A549 (cell line): ENCODE results near the gene ZNF827. TPM values are rescaled to one million over a fixed set of nuclear protein-coding genes. Genes with fewer than 3 reads are reported as not detected.

Source experiments
- ATAC-seq, 2 experiments: fragments of 200-7000 bp in 1 of 2; fragments of >200 bp in 1 of 2; cut with Nextera tagmentation in 1 of 2; cut with Tn5 transposase in 1 of 2; 3 replicates each; pipeline versions ENCODE4 v1.8.0 to v1.9.1; 2018 to 2020; ENCODE audit warnings: mild to moderate bottlenecking in 1 of 2, moderate library complexity in 1 of 2
- CTCF ChIA-PET: fragments of 300-600 bp; sonication (Branson Sonifier 250); formaldehyde crosslinking; extraction: SDS; loops from one replicate; lab custom pipeline; 2021; ENCODE audit warnings: antibody characterized with exemption, inconsistent platforms; lab: Yijun Ruan, JAX
- POLR2A ChIA-PET: fragments of 350-600 bp; formaldehyde crosslinking; extraction: SDS; loops from one replicate; lab custom pipeline; 2021; ENCODE audit warnings: antibody characterized with exemption, inconsistent platforms; lab: Yijun Ruan, JAX
- DNase-seq, 2 experiments: peaks; one replicate each; pipeline versions ENCODE4 v3.0.0 to v3.0.0-alpha.2; 2011 to 2016; ENCODE audit warnings: low read depth in 1 of 2, low spot score in 1 of 2
- FAIRE-seq: peaks from 2 replicates; lab custom pipeline; 2011; peaks lifted over from hg19 to GRCh38; lab: Jason Lieb, UNC
- H3K27ac ChIP-seq, 2 experiments: fragments of >200 bp; sonication (Bioruptor Twin); formaldehyde crosslinking; 3 replicates each; pipeline ENCODE4 v1.5.1; 2016 to 2017
- H3K4me1 ChIP-seq: fragments of >200 bp; sonication (Bioruptor Twin); formaldehyde crosslinking; 3 replicates; pipeline ENCODE4 v1.6.1; 2016
- H3K4me2 ChIP-seq: fragments of >200 bp; sonication (Bioruptor Twin); formaldehyde crosslinking; 3 replicates; pipeline ENCODE4 v1.6.1; 2016
- H3K4me3 ChIP-seq: fragments of >200 bp; sonication (Bioruptor Twin); formaldehyde crosslinking; 3 replicates; pipeline ENCODE4 v1.5.1; 2016
- H3K9me3 ChIP-seq: fragments of >200 bp; sonication (Bioruptor Twin); formaldehyde crosslinking; 3 replicates; pipeline ENCODE4 v1.6.1; 2016
- BCL3 ChIP-seq: fragments of >200 bp; sonication (Bioruptor Twin); formaldehyde crosslinking; IDR thresholded peaks from 3 replicates; pipeline ENCODE4 v1.6.1; 2016
- CBX2 ChIP-seq: fragments of 200-600 bp; sonication (generic); IDR thresholded peaks from 2 replicates; pipeline ENCODE4 v1.6.1; 2016; ENCODE audit warnings: low read depth, mild to moderate bottlenecking, borderline replicate concordance
- CEBPB ChIP-seq, 2 experiments: fragments of >200 bp in 1 of 2; sonication (Bioruptor Twin) in 1 of 2; formaldehyde crosslinking in 1 of 2; IDR thresholded peaks; 2 replicates each; pipeline ENCODE4 v1.6.1; 2012 to 2016
- CHD4 ChIP-seq: fragments of 200-600 bp; sonication (generic); IDR thresholded peaks from 2 replicates; pipeline ENCODE4 v1.6.1; 2016; ENCODE audit warnings: antibody characterized with exemption, mild to moderate bottlenecking, borderline replicate concordance
- E2F6 ChIP-seq: IDR thresholded peaks from 2 replicates; pipeline ENCODE4 v1.6.1; 2012; ENCODE audit warnings: low read depth, borderline replicate concordance
- EP300 ChIP-seq, 2 experiments: fragments of >200 bp; sonication (Bioruptor Twin); formaldehyde crosslinking; IDR thresholded peaks; 2 replicates in 1 of 2; 3 replicates in 1 of 2; pipeline ENCODE4 v1.6.1; 2016 to 2017
- FOSB ChIP-seq: fragments of 250-450 bp; sonication (Bioruptor Pico); IDR thresholded peaks from 2 replicates; pipeline ENCODE4 v1.5.0; 2020; ENCODE audit warnings: mild to moderate bottlenecking, moderate library complexity
- FOSL2 ChIP-seq, 2 experiments: fragments of 450-650 bp in 1 of 2; fragments of >200 bp in 1 of 2; sonication (Bioruptor Twin) in 1 of 2; formaldehyde crosslinking; IDR thresholded peaks; 2 replicates each; pipeline versions ENCODE4 v1.5.0 to v1.6.1; 2016 to 2020; ENCODE audit warnings: mild to moderate bottlenecking in 1 of 2, moderate library complexity in 1 of 2
- FOXS1 ChIP-seq: fragments of 250-450 bp; sonication (Bioruptor Pico); IDR thresholded peaks from 2 replicates; pipeline ENCODE4 v1.5.0; 2020; ENCODE audit warnings: mild to moderate bottlenecking, moderate library complexity
- HDAC2 ChIP-seq: fragments of 200-600 bp; sonication (generic); IDR thresholded peaks from 2 replicates; pipeline ENCODE4 v1.6.1; 2016
- HES2 ChIP-seq: fragments of >200 bp; sonication (Bioruptor Twin); formaldehyde crosslinking; IDR thresholded peaks from 2 replicates; pipeline ENCODE4 v1.6.1; 2016
- HOXB13 ChIP-seq: fragments of 250-450 bp; sonication (Bioruptor Pico); IDR thresholded peaks from 2 replicates; pipeline ENCODE4 v1.5.0; 2020; ENCODE audit warnings: low read depth, mild to moderate bottlenecking, moderate library complexity
- HOXB5 ChIP-seq: fragments of 250-450 bp; sonication (Bioruptor Pico); IDR thresholded peaks from 2 replicates; pipeline ENCODE4 v1.5.0; 2020; ENCODE audit warnings: mild to moderate bottlenecking, moderate library complexity
- KDM1A ChIP-seq: fragments of 200-600 bp; sonication (generic); IDR thresholded peaks from 2 replicates; pipeline ENCODE4 v1.6.1; 2016; ENCODE audit warnings: low read depth, mild to moderate bottlenecking
- MYC ChIP-seq: IDR thresholded peaks from 2 replicates; pipeline ENCODE4 v1.6.1; 2012; ENCODE audit warnings: mild to moderate bottlenecking, inconsistent platforms, low read length, improper control_type of control experiment, borderline replicate concordance
- PBX3 ChIP-seq: IDR thresholded peaks from 2 replicates; pipeline ENCODE4 v1.6.1; 2012
- PHF8 ChIP-seq: fragments of 200-600 bp; sonication (generic); IDR thresholded peaks from 2 replicates; pipeline ENCODE4 v1.6.1; 2016; ENCODE audit warnings: low read depth, mild to moderate bottlenecking, antibody characterized with exemption, moderate library complexity, borderline replicate concordance
- POLR2A ChIP-seq: IDR thresholded peaks from 2 replicates; pipeline ENCODE4 v1.6.1; 2012; ENCODE audit warnings: mild to moderate bottlenecking, low read length
- POLR2AphosphoS2 ChIP-seq: conservative IDR thresholded peaks from 2 replicates; pipeline ENCODE4 v1.6.1; 2012; ENCODE audit warnings: low read length, improper control_type of control experiment, inconsistent platforms
- RAD21 ChIP-seq, 2 experiments: fragments of >200 bp in 1 of 2; sonication (Bioruptor Twin) in 1 of 2; formaldehyde crosslinking in 1 of 2; IDR thresholded peaks in 1 of 2; conservative IDR thresholded peaks in 1 of 2; 2 replicates in 1 of 2; 3 replicates in 1 of 2; pipeline ENCODE4 v1.6.1; 2012 to 2018; ENCODE audit warnings: inconsistent platforms in 1 of 2
- RCOR1 ChIP-seq: fragments of 150-350 bp; IDR thresholded peaks from 2 replicates; pipeline ENCODE4 v1.6.1; 2014; ENCODE audit warnings: antibody characterized with exemption, low read length, low read depth
- RFX5 ChIP-seq: fragments of 450-650 bp; IDR thresholded peaks from 2 replicates; pipeline ENCODE4 v1.7.1; 2014; ENCODE audit warnings: antibody characterized with exemption, mild to moderate bottlenecking, moderate library complexity
- SREBF2 ChIP-seq: fragments of 450-650 bp; IDR thresholded peaks from 2 replicates; pipeline ENCODE4 v1.6.1; 2014; ENCODE audit warnings: mild to moderate bottlenecking, moderate library complexity
- TFCP2L1 ChIP-seq: fragments of 250-450 bp; sonication (Bioruptor Pico); IDR thresholded peaks from 2 replicates; pipeline ENCODE4 v1.5.0; 2021; ENCODE audit warnings: mild to moderate bottlenecking
- USF2 ChIP-seq: fragments of 450-650 bp; IDR thresholded peaks from 2 replicates; pipeline ENCODE4 v1.6.1; 2014; ENCODE audit warnings: antibody characterized with exemption
- ZC3H11A ChIP-seq: fragments of 450-650 bp; IDR thresholded peaks from 2 replicates; pipeline ENCODE4 v1.6.1; 2014; ENCODE audit warnings: antibody characterized with exemption, mild to moderate bottlenecking
- ZFP36 ChIP-seq: fragments of 450-650 bp; IDR thresholded peaks from 2 replicates; pipeline ENCODE4 v1.6.1; 2014; ENCODE audit warnings: borderline replicate concordance; ENCODE audit not compliant: partially characterized antibody
- ZSCAN20 ChIP-seq: fragments of 250-450 bp; sonication (Bioruptor Pico); IDR thresholded peaks from 2 replicates; pipeline ENCODE4 v1.8.0; 2022; ENCODE audit warnings: mild to moderate bottlenecking, moderate library complexity
- WGBS: methylation state at CpG from one replicate; pipeline ENCODE4 v1.1.6; 2017; ENCODE audit errors: missing lambda C conversion rate; 5-methylcytosine and 5-hydroxymethylcytosine counted together
- polyA plus RNA-seq, 4 experiments: library from polyadenylated mRNA; depleted of rRNA in 3 of 4; stranded (reverse); fragments of >200 nt; fragmentation: RNase III in 1 of 4; extraction: RNeasy Plus Mini Kit Qiagen cat#74134 plus additional on column Dnase treatment in 1 of 4; gene quantifications; 2 replicates in 3 of 4; 3 replicates in 1 of 4; pipeline ENCODE4 v1.2.3, GENCODE V29; 2011 to 2017

ZNF827 gene
- polyA plus RNA-seq, 2 of the 4 experiments (the other 2 are of a cell fraction), result 3.8 to 4.2 TPM

- Histone ChIP-seq H3K4me3 (no peak overlapping the region), H3K4me2 (no peak overlapping the region), H3K27ac (no peak overlapping the region), H3K4me1 (no peaks in the 10 kb centered on the region)
- WGBS, result 90% methylated on average over 2 of the region's 2 CpGs
- ChIA-PET CTCF (interaction anchor here (1.5 kb wide), 1 partner anchor 10 kb away, joined by 3 read pairs; no protein-coding TSS in a partner anchor), POLR2A (no interaction called here)
- DNase-seq (no peak), ATAC-seq (no peak)
- TF ChIP-seq TFCP2L1 (CRISPR knock-in tag) (no peak), SREBF2 (no peak), FOSL2 (IDR thresholded peaks at IDR 0.05) (no peak), FOSL2 (CRISPR knock-in tag; IDR thresholded peaks at IDR 0.05) (no peak), HES2 (no peak), RCOR1 (no peak), POLR2AphosphoS2 (no peak), CBX2 (no peak), POLR2A (no peak), RAD21 (conservative IDR thresholded peaks at IDR 0.05 in 1 of 2, IDR thresholded peaks at IDR 0.05 in 1 of 2) (no peak), CHD4 (no peak), FOXS1 (no peak), PHF8 (no peak), USF2 (no peak), RFX5 (no peak), ZFP36 (no peak), ZSCAN20 (CRISPR knock-in tag) (no peak), E2F6 (no peak), HOXB5 (CRISPR knock-in tag) (no peak), KDM1A (no peak)
- TF ChIP-seq, all 56 proteins: peak for 0
- no peak for FAIRE-seq
- no peaks in the 10 kb centered on the region for H3K9me3 ChIP-seq
These were observed 166.3 kb downstream of the ZNF827 start for GRCh38 chr4:145772347-145772746.

- Histone ChIP-seq H3K4me2 (no peak overlapping the region), H3K27ac (no peak overlapping the region), H3K9me3 (no peaks in the 10 kb centered on the region), H3K4me1 (no peaks in the 10 kb centered on the region), H3K4me3 (no peak overlapping the region)
- ChIA-PET CTCF (no interaction called here), POLR2A (no interaction called here)
- TF ChIP-seq FOSB (CRISPR knock-in tag) (no peak), ZC3H11A (peak; percentile 50)
- WGBS, result 88% methylated on average over 4 of the region's 4 CpGs
- FAIRE-seq (no peak), DNase-seq (no peak), ATAC-seq (no peak)
These were observed 168.5 kb downstream of the ZNF827 start for GRCh38 chr4:145770124-145770523.

- H3K4me3 ChIP-seq, result no peak overlapping the region
- CTCF ChIA-PET, result interaction anchor here (1.4 kb wide), 1 partner anchor 150 kb away, joined by 3 read pairs; the partner anchor contains the start of gene MMAA
- POLR2A ChIA-PET, result no interaction called here
- DNase-seq (no peak), ATAC-seq (no peak), FAIRE-seq (no peak)
- no peaks in the 10 kb centered on the region for H3K4me1 ChIP-seq
- H3K9me3 ChIP-seq, result no peaks in the 10 kb centered on the region
- 91% methylated on average over 2 of the region's 2 CpGs for WGBS
- no peak overlapping the region for H3K4me2 ChIP-seq
- H3K27ac ChIP-seq, result no peak overlapping the region
- no peak for TF ChIP-seq HOXB13 (CRISPR knock-in tag)
- TF ChIP-seq ZC3H11A, result no peak
- TF ChIP-seq MYC, result no peak
- TF ChIP-seq RCOR1, result no peak
- TF ChIP-seq EP300 (IDR thresholded peaks at IDR 0.05), result no peak
- TF ChIP-seq E2F6, result no peak
- no peak for TF ChIP-seq PHF8
- no peak for TF ChIP-seq USF2
- TF ChIP-seq BCL3, result no peak
- TF ChIP-seq HES2, result no peak
- no peak for TF ChIP-seq HDAC2
- no peak for TF ChIP-seq PBX3
- no peak for TF ChIP-seq CEBPB (IDR thresholded peaks at IDR 0.05)
These were observed 169.1 kb downstream of the ZNF827 start for GRCh38 chr4:145769450-145770037.
